ENCODE results near the gene FKRP. TPM values are rescaled to one million over a fixed set of nuclear protein-coding genes. Genes with fewer than 3 reads are reported as not detected.

The FKRP gene
- total and polyA plus RNA-seq, 5 donors, result 15.0 to 22.7 (median 20.0) TPM

- H3K27ac ChIP-seq (ENCODE audit: low read length), result peak within 1 kb of the TSS; percentile 77
- ATAC-seq (peak; percentile 72 to 79), DNase-seq (peak; percentile 55 to 87 (median 85))
- intact Hi-C loops (cut with DNase I), result no loop called here
- no peaks in the 10 kb centered on the region for H3K27me3 ChIP-seq (ENCODE audit: control insufficient read depth, insufficient read depth)
- H3K4me1 ChIP-seq (ENCODE audit: control insufficient read depth, insufficient read depth, low read length), result peaks cover 3% of the 10 kb centered on the region
- peak within 1 kb of the TSS; percentile 97 for H3K4me3 ChIP-seq (ENCODE audit: low read length)
- no peaks in the 10 kb centered on the region for H3K9me3 ChIP-seq (ENCODE audit: control insufficient read depth, low read length)
- 1% methylated on average over 61 of the region's 74 CpGs for WGBS
Observed at GRCh38 chr19:46746281-46747057, 612 bp downstream of the FKRP start, which contains the start of gene STRN4. Gene STRN4, minus strand, starts transcription at chr19:46746450. Its CDS starts 20 bp downstream, at chr19:46746430.

- H3K9me3 ChIP-seq (ENCODE audit: control insufficient read depth, low read length), result no peaks in the 10 kb centered on the region
- intact Hi-C loops (cut with DNase I), result no loop called here
- WGBS, result 87% methylated on average over 21 of the region's 21 CpGs
- peak in 2 of 3 donors; percentile 70 to 89 for DNase-seq
- no peak overlapping the region for H3K4me3 ChIP-seq (ENCODE audit: low read length)
- peaks cover 3% of the 10 kb centered on the region for H3K4me1 ChIP-seq (ENCODE audit: control insufficient read depth, insufficient read depth, low read length)
- no peaks in the 10 kb centered on the region for H3K27me3 ChIP-seq (ENCODE audit: control insufficient read depth, insufficient read depth)
- no peak overlapping the region for H3K27ac ChIP-seq (ENCODE audit: low read length)
- no peak for ATAC-seq
Observed at GRCh38 chr19:46748325-46749109, 2.7 kb downstream of the FKRP start.

GRCh38 chr19:46753420-46754155 lies 7.7 kb downstream of the FKRP start:
- Histone ChIP-seq H3K4me3 (ENCODE audit: low read length) (no peak overlapping the region), H3K4me1 (ENCODE audit: control insufficient read depth, insufficient read depth, low read length) (no peaks in the 10 kb centered on the region), H3K27ac (ENCODE audit: low read length) (no peak overlapping the region), H3K9me3 (ENCODE audit: control insufficient read depth, low read length) (no peaks in the 10 kb centered on the region), H3K27me3 (ENCODE audit: control insufficient read depth, insufficient read depth) (no peaks in the 10 kb centered on the region)
- DNase-seq (peak in 2 of 3 donors; percentile 68 to 78), ATAC-seq (no peak)
- intact Hi-C loops (cut with DNase I), result loop anchor here in 3 of 4 donors (10.0 kb wide), 2 partner anchors 231 to 241 kb away; no protein-coding TSS in a partner anchor
- WGBS, result 31% methylated on average over 4 of the region's 4 CpGs

DNA sequence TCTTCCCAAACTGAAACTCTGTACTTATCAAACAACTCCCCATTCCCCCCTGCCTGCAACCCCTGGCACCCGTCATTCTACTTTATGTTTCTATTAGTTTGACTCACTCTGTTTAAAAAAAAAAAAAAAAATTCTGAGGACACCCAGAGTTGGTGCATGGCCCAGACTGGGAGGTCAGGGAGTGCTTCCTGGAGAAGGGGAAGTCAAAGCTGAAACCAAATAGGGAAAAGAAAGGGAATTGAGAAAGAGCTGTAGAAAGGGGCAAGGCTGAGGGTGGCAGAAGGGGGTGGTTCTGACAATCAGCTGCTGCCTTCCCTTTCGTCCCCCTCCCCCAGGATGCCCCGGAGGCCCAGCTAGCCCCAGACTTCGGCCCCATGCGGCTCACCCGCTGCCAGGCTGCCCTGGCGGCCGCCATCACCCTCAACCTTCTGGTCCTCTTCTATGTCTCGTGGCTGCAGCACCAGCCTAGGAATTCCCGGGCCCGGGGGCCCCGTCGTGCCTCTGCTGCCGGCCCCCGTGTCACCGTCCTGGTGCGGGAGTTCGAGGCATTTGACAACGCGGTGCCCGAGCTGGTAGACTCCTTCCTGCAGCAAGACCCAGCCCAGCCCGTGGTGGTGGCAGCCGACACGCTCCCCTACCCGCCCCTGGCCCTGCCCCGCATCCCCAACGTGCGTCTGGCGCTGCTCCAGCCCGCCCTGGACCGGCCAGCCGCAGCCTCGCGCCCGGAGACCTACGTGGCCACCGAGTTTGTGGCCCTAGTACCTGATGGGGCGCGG lies 9.4 kb downstream of the FKRP start:
- WGBS, result 72% methylated on average over 39 of the region's 39 CpGs
- intact Hi-C loops (cut with DNase I), result loop anchor here in 3 of 4 donors (10.0 kb wide), 2 partner anchors 230 to 240 kb away; no protein-coding TSS in a partner anchor
- H3K9me3 ChIP-seq (ENCODE audit: control insufficient read depth, low read length), result no peaks in the 10 kb centered on the region
- H3K27me3 ChIP-seq (ENCODE audit: control insufficient read depth, insufficient read depth), result no peaks in the 10 kb centered on the region
- H3K4me3 ChIP-seq (ENCODE audit: low read length), result no peak overlapping the region
- DNase-seq, result peak; percentile 51 to 72 (median 71)
- H3K4me1 ChIP-seq (ENCODE audit: control insufficient read depth, insufficient read depth, low read length), result no peaks in the 10 kb centered on the region
- ATAC-seq, result peak; percentile 27 to 50
- no peak overlapping the region for H3K27ac ChIP-seq (ENCODE audit: low read length)

DNA sequence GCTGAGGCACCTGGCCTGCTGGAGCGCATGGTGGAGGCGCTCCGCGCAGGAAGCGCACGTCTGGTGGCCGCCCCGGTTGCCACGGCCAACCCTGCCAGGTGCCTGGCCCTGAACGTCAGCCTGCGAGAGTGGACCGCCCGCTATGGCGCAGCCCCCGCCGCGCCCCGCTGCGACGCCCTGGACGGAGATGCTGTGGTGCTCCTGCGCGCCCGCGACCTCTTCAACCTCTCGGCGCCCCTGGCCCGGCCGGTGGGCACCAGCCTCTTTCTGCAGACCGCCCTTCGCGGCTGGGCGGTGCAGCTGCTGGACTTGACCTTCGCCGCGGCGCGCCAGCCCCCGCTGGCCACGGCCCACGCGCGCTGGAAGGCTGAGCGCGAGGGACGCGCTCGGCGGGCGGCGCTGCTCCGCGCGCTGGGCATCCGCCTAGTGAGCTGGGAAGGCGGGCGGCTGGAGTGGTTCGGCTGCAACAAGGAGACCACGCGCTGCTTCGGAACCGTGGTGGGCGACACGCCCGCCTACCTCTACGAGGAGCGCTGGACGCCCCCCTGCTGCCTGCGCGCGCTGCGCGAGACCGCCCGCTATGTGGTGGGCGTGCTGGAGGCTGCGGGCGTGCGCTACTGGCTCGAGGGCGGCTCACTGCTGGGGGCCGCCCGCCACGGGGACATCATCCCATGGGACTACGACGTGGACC lies 10.1 kb downstream of the FKRP start:
- no peaks in the 10 kb centered on the region for H3K27me3 ChIP-seq (ENCODE audit: control insufficient read depth, insufficient read depth)
- H3K27ac ChIP-seq (ENCODE audit: low read length), result no peak overlapping the region
- H3K4me1 ChIP-seq (ENCODE audit: control insufficient read depth, insufficient read depth, low read length), result no peaks in the 10 kb centered on the region
- H3K9me3 ChIP-seq (ENCODE audit: control insufficient read depth, low read length), result no peaks in the 10 kb centered on the region
- WGBS, result 88% methylated on average over 86 of the region's 86 CpGs
- H3K4me3 ChIP-seq (ENCODE audit: low read length), result no peak overlapping the region
- DNase-seq (no peak), ATAC-seq (peak; percentile 3 to 6)
- intact Hi-C loops (cut with DNase I), result loop anchor here (2.0 to 10.0 kb wide), 4 partner anchors 83 to 239 kb away; no protein-coding TSS in a partner anchor

DNA sequence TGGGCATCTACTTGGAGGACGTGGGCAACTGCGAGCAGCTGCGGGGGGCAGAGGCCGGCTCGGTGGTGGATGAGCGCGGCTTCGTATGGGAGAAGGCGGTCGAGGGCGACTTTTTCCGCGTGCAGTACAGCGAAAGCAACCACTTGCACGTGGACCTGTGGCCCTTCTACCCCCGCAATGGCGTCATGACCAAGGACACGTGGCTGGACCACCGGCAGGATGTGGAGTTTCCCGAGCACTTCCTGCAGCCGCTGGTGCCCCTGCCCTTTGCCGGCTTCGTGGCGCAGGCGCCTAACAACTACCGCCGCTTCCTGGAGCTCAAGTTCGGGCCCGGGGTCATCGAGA lies 10.7 kb downstream of the FKRP start:
- DNase-seq, result peak in 2 of 3 donors; percentile 66
- 76% methylated on average over 30 of the region's 30 CpGs for WGBS
- H3K9me3 ChIP-seq (ENCODE audit: control insufficient read depth, low read length), result no peaks in the 10 kb centered on the region
- no peaks in the 10 kb centered on the region for H3K4me1 ChIP-seq (ENCODE audit: control insufficient read depth, insufficient read depth, low read length)
- H3K27ac ChIP-seq (ENCODE audit: low read length), result no peak overlapping the region
- no peaks in the 10 kb centered on the region for H3K27me3 ChIP-seq (ENCODE audit: control insufficient read depth, insufficient read depth)
- no peak for ATAC-seq
- H3K4me3 ChIP-seq (ENCODE audit: low read length), result no peak overlapping the region
- intact Hi-C loops (cut with DNase I), result loop anchor here (2.0 to 10.0 kb wide), 4 partner anchors 82 to 238 kb away; no protein-coding TSS in a partner anchor

DNA sequence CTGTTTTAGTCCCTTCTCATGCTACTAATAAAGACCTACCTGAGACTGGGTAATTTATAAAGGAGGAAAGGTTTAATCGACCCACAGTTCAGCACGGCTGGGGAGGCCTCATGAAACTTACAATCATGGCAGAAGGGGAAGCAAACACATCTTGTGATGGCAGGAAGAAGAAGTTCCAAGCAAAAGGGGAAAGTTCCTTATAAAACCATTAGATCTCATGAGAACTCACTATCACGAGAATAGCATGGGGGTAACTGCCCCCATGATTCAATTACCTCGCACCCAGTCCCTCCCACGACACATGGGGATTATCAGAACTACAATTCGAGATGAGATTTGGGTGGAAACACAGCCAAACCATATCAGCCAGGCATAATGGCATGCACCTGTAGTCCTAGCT lies 13.3 kb downstream of the FKRP start:
- intact Hi-C loops (cut with DNase I), result loop anchor here in 3 of 4 donors (10.0 kb wide), 2 partner anchors 226 to 236 kb away; no protein-coding TSS in a partner anchor
- H3K4me1 ChIP-seq (ENCODE audit: control insufficient read depth, insufficient read depth, low read length), result no peaks in the 10 kb centered on the region
- ATAC-seq (no peak), DNase-seq (no peak)
- H3K4me3 ChIP-seq (ENCODE audit: low read length), result no peak overlapping the region
- H3K27me3 ChIP-seq (ENCODE audit: control insufficient read depth, insufficient read depth), result no peaks in the 10 kb centered on the region
- 76% methylated on average over 6 of the region's 6 CpGs for WGBS
- no peak overlapping the region for H3K27ac ChIP-seq (ENCODE audit: low read length)
- H3K9me3 ChIP-seq (ENCODE audit: control insufficient read depth, low read length), result no peaks in the 10 kb centered on the region

DNA sequence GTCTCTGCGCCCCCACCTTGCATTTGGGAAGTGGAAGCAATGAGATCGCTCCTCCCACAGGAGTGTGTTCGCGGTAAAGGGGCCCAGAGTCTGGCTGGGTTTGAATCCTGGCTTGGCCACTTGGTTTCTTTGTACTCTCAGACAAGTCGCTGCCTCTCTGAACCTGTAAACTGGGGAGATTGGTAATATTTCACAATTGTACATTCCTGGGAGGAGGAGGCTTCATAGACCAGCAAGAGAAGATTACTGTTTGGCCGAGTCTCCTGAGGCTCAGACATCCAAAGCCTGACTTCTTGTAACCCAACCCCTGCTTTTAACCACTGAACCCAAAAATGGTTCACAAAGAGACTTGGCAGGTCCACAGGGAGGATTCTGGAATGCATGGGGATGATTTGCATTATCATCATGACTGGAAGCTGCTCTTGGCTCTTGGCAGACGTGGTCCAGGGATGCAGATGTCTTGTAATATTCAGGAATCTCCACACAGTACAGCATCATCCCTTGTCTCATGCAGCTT lies 14.0 kb downstream of the FKRP start:
- Histone ChIP-seq H3K4me3 (ENCODE audit: low read length) (no peak overlapping the region), H3K9me3 (ENCODE audit: control insufficient read depth, low read length) (no peaks in the 10 kb centered on the region), H3K27ac (ENCODE audit: low read length) (no peak overlapping the region), H3K4me1 (ENCODE audit: control insufficient read depth, insufficient read depth, low read length) (no peaks in the 10 kb centered on the region), H3K27me3 (ENCODE audit: control insufficient read depth, insufficient read depth) (no peaks in the 10 kb centered on the region)
- intact Hi-C loops (cut with DNase I), result loop anchor here in 3 of 4 donors (10.0 kb wide), 2 partner anchors 225 to 235 kb away; no protein-coding TSS in a partner anchor
- ATAC-seq, result no peak
- 57% methylated on average over 7 of the region's 7 CpGs for WGBS
- DNase-seq, result no peak

GRCh38 chr19:46760363-46760762 lies 14.5 kb downstream of the FKRP start:
- no peak for ATAC-seq
- H3K27ac ChIP-seq (ENCODE audit: low read length), result no peak overlapping the region

More at GRCh38 chr19:46760363-46760762, 14.5 kb downstream of the FKRP start:
- Histone ChIP-seq H3K4me3 (ENCODE audit: low read length) (no peak overlapping the region), H3K9me3 (ENCODE audit: control insufficient read depth, low read length) (no peaks in the 10 kb centered on the region), H3K4me1 (ENCODE audit: control insufficient read depth, insufficient read depth, low read length) (no peaks in the 10 kb centered on the region), H3K27me3 (ENCODE audit: control insufficient read depth, insufficient read depth) (no peaks in the 10 kb centered on the region)
- intact Hi-C loops (cut with DNase I), result no loop called here
- 89% methylated on average over 5 of the region's 5 CpGs for WGBS
- no peak for DNase-seq

All from right cardiac atrium (tissue), 5 donors.